A673 (cell line): Measurements from ENCODE around the gene ZXDA. TPM values are rescaled to one million over a fixed set of nuclear protein-coding genes. Genes with fewer than 3 reads are reported as not detected.

Experiments
- BruUV-seq: library from RNA; stranded (reverse); fragments of 400-500 nt; replicated peaks from 2 replicates; lab custom pipeline; 2021; lab: Mats Ljungman, UMichigan
- CTCF ChIA-PET: fragments of 300-600 bp; sonication (Branson Sonifier 250); formaldehyde crosslinking; loops from one replicate; lab custom pipeline; 2022; ENCODE audit warnings: antibody characterized with exemption; lab: Charles Lee
- POLR2A ChIA-PET: fragments of 300-600 bp; sonication (Branson Sonifier 250); formaldehyde crosslinking; loops from one replicate; lab custom pipeline; 2022; ENCODE audit warnings: antibody characterized with exemption; ENCODE audit not compliant: low non-redundant PET; lab: Charles Lee
- DNase-seq: peaks from one replicate; pipeline ENCODE4 v3.0.0-alpha.2; 2015; ENCODE audit warnings: low spot score
- H3K27ac ChIP-seq: fragments of 200-600 bp; sonication (generic); 2 replicates; pipeline ENCODE4 v1.5.1; 2016; ENCODE audit warnings: mixed run types, low read depth, mild to moderate bottlenecking, mixed read lengths, antibody characterized with exemption, low read length; ENCODE audit not compliant: poor library complexity, severe bottlenecking
- H3K27me3 ChIP-seq: fragments of 200-600 bp; sonication (generic); replicated peaks from 2 replicates; pipeline ENCODE4 v1.6.1; 2017; ENCODE audit warnings: mixed run types, low read depth, mild to moderate bottlenecking, mixed read lengths, antibody characterized with exemption, low read length; ENCODE audit not compliant: insufficient read depth, poor library complexity
- H3K36me3 ChIP-seq: fragments of 200-600 bp; sonication (generic); 2 replicates; pipeline ENCODE4 v1.6.1; 2016; ENCODE audit warnings: mixed run types, mild to moderate bottlenecking, mixed read lengths, antibody characterized with exemption, low read length; ENCODE audit not compliant: insufficient read depth, poor library complexity, severe bottlenecking
- H3K4me1 ChIP-seq: fragments of 200-600 bp; sonication (generic); 2 replicates; pipeline ENCODE4 v1.6.1; 2017; ENCODE audit warnings: mixed run types, mild to moderate bottlenecking, mixed read lengths, antibody characterized with exemption, low read length; ENCODE audit not compliant: insufficient read depth, poor library complexity, severe bottlenecking
- H3K4me3 ChIP-seq: fragments of 200-600 bp; sonication (generic); 2 replicates; pipeline ENCODE4 v1.5.1; 2016; ENCODE audit warnings: low read depth, mixed run types, mild to moderate bottlenecking, mixed read lengths, low read length; ENCODE audit not compliant: poor library complexity, severe bottlenecking
- H3K9me3 ChIP-seq: fragments of 200-600 bp; sonication (generic); 2 replicates; pipeline ENCODE4 v1.6.1; 2016; ENCODE audit warnings: mixed run types, low read depth, mild to moderate bottlenecking, mixed read lengths, antibody characterized with exemption, low read length; ENCODE audit not compliant: poor library complexity, severe bottlenecking
- EZH2 ChIP-seq: fragments of 200-600 bp; sonication (generic); IDR thresholded peaks from 2 replicates; pipeline ENCODE4 v1.6.1; 2017; ENCODE audit warnings: borderline replicate concordance, low read depth, mild to moderate bottlenecking, mixed read lengths, antibody characterized with exemption, low read length; ENCODE audit not compliant: poor library complexity, severe bottlenecking
- intact Hi-C: fragments of 100-400 bp; cut with micrococcal nuclease; formaldehyde crosslinking; loops from one replicate; pipeline ENCODE4 v1.10.0; 2022; ENCODE audit not compliant: unreplicated experiment
- total RNA-seq: library from RNA; stranded (reverse); gene quantifications from 2 replicates; pipeline ENCODE4 v1.2.3, GENCODE V29; 2021
- TF ChIP-seq, protein P1 (sequence below): fragments of 300-800, 200-600 bp; sonication (generic); conservative IDR thresholded peaks from 2 replicates; pipeline ENCODE4 v1.5.1; 2017; ENCODE audit warnings: low read depth, mild to moderate bottlenecking, antibody characterized with exemption, low read length, moderate library complexity, mixed read lengths

ZXDA gene
- total RNA-seq, 1 experiment from 2014 or later: 5.3 TPM

GRCh38 chrX:57899064-57899463 is 11.2 kb downstream of the ZXDA start:
- BruUV-seq: no TSS peak
- TF ChIP-seq, protein P1, sequence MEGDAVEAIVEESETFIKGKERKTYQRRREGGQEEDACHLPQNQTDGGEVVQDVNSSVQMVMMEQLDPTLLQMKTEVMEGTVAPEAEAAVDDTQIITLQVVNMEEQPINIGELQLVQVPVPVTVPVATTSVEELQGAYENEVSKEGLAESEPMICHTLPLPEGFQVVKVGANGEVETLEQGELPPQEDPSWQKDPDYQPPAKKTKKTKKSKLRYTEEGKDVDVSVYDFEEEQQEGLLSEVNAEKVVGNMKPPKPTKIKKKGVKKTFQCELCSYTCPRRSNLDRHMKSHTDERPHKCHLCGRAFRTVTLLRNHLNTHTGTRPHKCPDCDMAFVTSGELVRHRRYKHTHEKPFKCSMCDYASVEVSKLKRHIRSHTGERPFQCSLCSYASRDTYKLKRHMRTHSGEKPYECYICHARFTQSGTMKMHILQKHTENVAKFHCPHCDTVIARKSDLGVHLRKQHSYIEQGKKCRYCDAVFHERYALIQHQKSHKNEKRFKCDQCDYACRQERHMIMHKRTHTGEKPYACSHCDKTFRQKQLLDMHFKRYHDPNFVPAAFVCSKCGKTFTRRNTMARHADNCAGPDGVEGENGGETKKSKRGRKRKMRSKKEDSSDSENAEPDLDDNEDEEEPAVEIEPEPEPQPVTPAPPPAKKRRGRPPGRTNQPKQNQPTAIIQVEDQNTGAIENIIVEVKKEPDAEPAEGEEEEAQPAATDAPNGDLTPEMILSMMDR: no peak
- no peak for TF ChIP-seq EZH2
- ChIA-PET POLR2A (no interaction called here), CTCF (no interaction called here)
- Histone ChIP-seq H3K4me1 (peaks cover 29% of the 10 kb centered on the region), H3K9me3 (no peaks in the 10 kb centered on the region), H3K27ac (no peak overlapping the region), H3K27me3 (no peaks in the 10 kb centered on the region), H3K4me3 (no peak overlapping the region), H3K36me3 (no peaks in the 10 kb centered on the region)
- DNase-seq: no peak
- intact Hi-C loops: no loop called here

- H3K4me3 ChIP-seq: no peak overlapping the region
- H3K4me1 ChIP-seq: no peaks in the 10 kb centered on the region
- POLR2A ChIA-PET: no interaction called here
- no TSS peak for BruUV-seq
- TF ChIP-seq, protein P1: no peak
- TF ChIP-seq EZH2: no peak
- no peaks in the 10 kb centered on the region for H3K27me3 ChIP-seq
- intact Hi-C loops: no loop called here
- peaks cover 4% of the 10 kb centered on the region for H3K9me3 ChIP-seq
- H3K27ac ChIP-seq: no peak overlapping the region
- H3K36me3 ChIP-seq: no peaks in the 10 kb centered on the region
- DNase-seq: no peak
- CTCF ChIA-PET: no interaction called here
Measured at GRCh38 chrX:57871463-57871862, 38.8 kb downstream of the ZXDA start.

Other genes starting within 250 kb of the ZXDA start
- gene NLRP2B, start 230.2 kb downstream of the ZXDA start, total RNA-seq: not detected in 2 replicates